ENCODE data around the gene TCERG1L. TPM values are rescaled to one million over a fixed set of nuclear protein-coding genes. Genes with fewer than 3 reads are reported as not detected.

Gene TCERG1L
- total RNA-seq, 1 experiment from 2014 or later = not detected

GRCh38 chr10:131065673-131066305 lies 245.7 kb downstream of the TCERG1L start:
- ChIA-PET CTCF (no interaction called here), POLR2A (no interaction called here)
- no peak for DNase-seq (ENCODE audit: low read depth, low spot score)
- Histone ChIP-seq H3K36me3 (ENCODE audit: control insufficient read depth, insufficient read depth, low read length) (no peaks in the 10 kb centered on the region), H3K27ac (ENCODE audit: low read length) (no peak overlapping the region), H3K4me3 (ENCODE audit: low read depth in 2 of 2, low read length in 2 of 2) (no peak overlapping the region), H3K4me1 (ENCODE audit: control insufficient read depth, insufficient read depth, low read length) (no peaks in the 10 kb centered on the region), H3K9me3 (ENCODE audit: control insufficient read depth, insufficient read depth, low read depth, low read length) (no peaks in the 10 kb centered on the region), H3K27me3 (ENCODE audit: control insufficient read depth, insufficient read depth, low read length) (peaks cover 4% of the 10 kb centered on the region; the same call in 1 of the 2 replicates)
- BruUV-seq (replicated peaks) = no TSS peak
- TF ChIP-seq TCF7L2 (IDR thresholded peaks at IDR 0.05; ENCODE audit: low read depth, low read length) (no peak), POLR2AphosphoS5 (IDR thresholded peaks at IDR 0.05; ENCODE audit: low read depth, low read length) (no peak), REST (IDR thresholded peaks at IDR 0.05; ENCODE audit: insufficient read depth in 1 of 2, low read depth in 2 of 2, low read length in 1 of 2) (no peak), SIN3A (IDR thresholded peaks at IDR 0.05; ENCODE audit: borderline replicate concordance, insufficient read depth, low read depth, low read length) (no peak)
- TF ChIP-seq, protein P1, sequence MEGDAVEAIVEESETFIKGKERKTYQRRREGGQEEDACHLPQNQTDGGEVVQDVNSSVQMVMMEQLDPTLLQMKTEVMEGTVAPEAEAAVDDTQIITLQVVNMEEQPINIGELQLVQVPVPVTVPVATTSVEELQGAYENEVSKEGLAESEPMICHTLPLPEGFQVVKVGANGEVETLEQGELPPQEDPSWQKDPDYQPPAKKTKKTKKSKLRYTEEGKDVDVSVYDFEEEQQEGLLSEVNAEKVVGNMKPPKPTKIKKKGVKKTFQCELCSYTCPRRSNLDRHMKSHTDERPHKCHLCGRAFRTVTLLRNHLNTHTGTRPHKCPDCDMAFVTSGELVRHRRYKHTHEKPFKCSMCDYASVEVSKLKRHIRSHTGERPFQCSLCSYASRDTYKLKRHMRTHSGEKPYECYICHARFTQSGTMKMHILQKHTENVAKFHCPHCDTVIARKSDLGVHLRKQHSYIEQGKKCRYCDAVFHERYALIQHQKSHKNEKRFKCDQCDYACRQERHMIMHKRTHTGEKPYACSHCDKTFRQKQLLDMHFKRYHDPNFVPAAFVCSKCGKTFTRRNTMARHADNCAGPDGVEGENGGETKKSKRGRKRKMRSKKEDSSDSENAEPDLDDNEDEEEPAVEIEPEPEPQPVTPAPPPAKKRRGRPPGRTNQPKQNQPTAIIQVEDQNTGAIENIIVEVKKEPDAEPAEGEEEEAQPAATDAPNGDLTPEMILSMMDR (IDR thresholded peaks at IDR 0.05) = no peak
- in situ Hi-C loops (cut with HindIII; ENCODE audit: low pct_unique_long_range_greater_than_20kb, low sequenced_read_pairs) (no loop called here), intact Hi-C loops (cut with micrococcal nuclease; ENCODE audit: unreplicated experiment) (no loop called here)
- ATAC-seq = no peak

DNA sequence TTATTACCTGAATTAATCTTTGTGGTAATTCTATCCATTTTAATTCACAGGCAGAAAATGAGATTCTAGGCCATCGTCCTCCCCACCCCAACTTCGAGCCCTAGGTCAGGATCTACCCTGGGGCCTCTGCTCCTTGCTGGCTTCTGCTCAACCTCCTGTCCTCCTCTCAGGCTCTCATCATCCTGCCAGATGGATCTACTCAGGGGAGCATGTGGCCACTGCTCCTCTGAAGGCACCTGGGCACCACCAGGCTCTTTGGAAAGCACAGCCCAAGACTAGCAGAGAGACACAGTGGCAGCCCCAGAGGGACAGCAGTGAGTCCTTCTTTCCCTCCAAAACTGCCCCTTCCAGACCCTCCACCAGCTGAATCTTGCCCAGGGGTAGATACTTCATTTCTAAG lies 248.2 kb downstream of the TCERG1L start:
- no peaks in the 10 kb centered on the region for H3K4me1 ChIP-seq (ENCODE audit: control insufficient read depth, insufficient read depth, low read length)
- ATAC-seq = no peak
- no peak overlapping the region for H3K27ac ChIP-seq (ENCODE audit: low read length)
- no peak for DNase-seq (ENCODE audit: low read depth, low spot score)
- H3K9me3 ChIP-seq (ENCODE audit: control insufficient read depth, insufficient read depth, low read depth, low read length) = no peaks in the 10 kb centered on the region
- TF ChIP-seq TCF7L2 (IDR thresholded peaks at IDR 0.05; ENCODE audit: low read depth, low read length) (no peak), POLR2AphosphoS5 (IDR thresholded peaks at IDR 0.05; ENCODE audit: low read depth, low read length) (no peak), REST (IDR thresholded peaks at IDR 0.05; ENCODE audit: insufficient read depth in 1 of 2, low read depth in 2 of 2, low read length in 1 of 2) (no peak), SIN3A (IDR thresholded peaks at IDR 0.05; ENCODE audit: borderline replicate concordance, insufficient read depth, low read depth, low read length) (no peak)
- TF ChIP-seq, protein P1 (IDR thresholded peaks at IDR 0.05) = no peak
- in situ Hi-C loops (cut with HindIII; ENCODE audit: low pct_unique_long_range_greater_than_20kb, low sequenced_read_pairs) = no loop called here
- no peak overlapping the region for H3K4me3 ChIP-seq (ENCODE audit: low read depth in 2 of 2, low read length in 2 of 2)
- CTCF ChIA-PET = no interaction called here
- intact Hi-C loops (cut with micrococcal nuclease; ENCODE audit: unreplicated experiment) = no loop called here
- H3K36me3 ChIP-seq (ENCODE audit: control insufficient read depth, insufficient read depth, low read length) = no peaks in the 10 kb centered on the region
- H3K27me3 ChIP-seq (ENCODE audit: control insufficient read depth, insufficient read depth, low read length) = peaks cover 4% of the 10 kb centered on the region; the same call in 1 of the 2 replicates
- POLR2A ChIA-PET = no interaction called here
- BruUV-seq (replicated peaks) = no TSS peak

All from Panc1 (cell line).